D721Med (cell line): ENCODE data around the gene ARHGAP26.

ENCODE experiments used
- DNase-seq: peaks from one replicate; pipeline ENCODE4 v3.0.0; 2011; ENCODE audit warnings: low spot score; ENCODE audit not compliant: insufficient read length
- FAIRE-seq: peaks from 2 replicates; lab custom pipeline; 2011; peaks lifted over from hg19 to GRCh38; lab: Jason Lieb, UNC
- TF ChIP-seq, protein P1 (sequence below): IDR thresholded peaks from 2 replicates; pipeline ENCODE4 v1.5.1; 2012; ENCODE audit warnings: mild to moderate bottlenecking, control low read depth; ENCODE audit not compliant: insufficient read depth; ENCODE audit errors: missing control alignments

ARHGAP26 gene

GRCh38 chr5:142797420-142797819, 27.2 kb downstream of the ARHGAP26 start:
- DNase-seq (no peak), FAIRE-seq (no peak)
- TF ChIP-seq, protein P1, sequence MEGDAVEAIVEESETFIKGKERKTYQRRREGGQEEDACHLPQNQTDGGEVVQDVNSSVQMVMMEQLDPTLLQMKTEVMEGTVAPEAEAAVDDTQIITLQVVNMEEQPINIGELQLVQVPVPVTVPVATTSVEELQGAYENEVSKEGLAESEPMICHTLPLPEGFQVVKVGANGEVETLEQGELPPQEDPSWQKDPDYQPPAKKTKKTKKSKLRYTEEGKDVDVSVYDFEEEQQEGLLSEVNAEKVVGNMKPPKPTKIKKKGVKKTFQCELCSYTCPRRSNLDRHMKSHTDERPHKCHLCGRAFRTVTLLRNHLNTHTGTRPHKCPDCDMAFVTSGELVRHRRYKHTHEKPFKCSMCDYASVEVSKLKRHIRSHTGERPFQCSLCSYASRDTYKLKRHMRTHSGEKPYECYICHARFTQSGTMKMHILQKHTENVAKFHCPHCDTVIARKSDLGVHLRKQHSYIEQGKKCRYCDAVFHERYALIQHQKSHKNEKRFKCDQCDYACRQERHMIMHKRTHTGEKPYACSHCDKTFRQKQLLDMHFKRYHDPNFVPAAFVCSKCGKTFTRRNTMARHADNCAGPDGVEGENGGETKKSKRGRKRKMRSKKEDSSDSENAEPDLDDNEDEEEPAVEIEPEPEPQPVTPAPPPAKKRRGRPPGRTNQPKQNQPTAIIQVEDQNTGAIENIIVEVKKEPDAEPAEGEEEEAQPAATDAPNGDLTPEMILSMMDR, result no peak

- DNase-seq (no peak), FAIRE-seq (no peak)
- TF ChIP-seq, protein P1, result no peak
Measured at GRCh38 chr5:142798099-142798770, 28.1 kb downstream of the ARHGAP26 start.

GRCh38 chr5:142800776-142801494, 30.8 kb downstream of the ARHGAP26 start:
- DNase-seq (no peak), FAIRE-seq (no peak)
- TF ChIP-seq, protein P1, result no peak

GRCh38 chr5:142801495-142801871, 31.3 kb downstream of the ARHGAP26 start:
- FAIRE-seq, result no peak
- no peak for DNase-seq
- TF ChIP-seq, protein P1, result no peak

DNA sequence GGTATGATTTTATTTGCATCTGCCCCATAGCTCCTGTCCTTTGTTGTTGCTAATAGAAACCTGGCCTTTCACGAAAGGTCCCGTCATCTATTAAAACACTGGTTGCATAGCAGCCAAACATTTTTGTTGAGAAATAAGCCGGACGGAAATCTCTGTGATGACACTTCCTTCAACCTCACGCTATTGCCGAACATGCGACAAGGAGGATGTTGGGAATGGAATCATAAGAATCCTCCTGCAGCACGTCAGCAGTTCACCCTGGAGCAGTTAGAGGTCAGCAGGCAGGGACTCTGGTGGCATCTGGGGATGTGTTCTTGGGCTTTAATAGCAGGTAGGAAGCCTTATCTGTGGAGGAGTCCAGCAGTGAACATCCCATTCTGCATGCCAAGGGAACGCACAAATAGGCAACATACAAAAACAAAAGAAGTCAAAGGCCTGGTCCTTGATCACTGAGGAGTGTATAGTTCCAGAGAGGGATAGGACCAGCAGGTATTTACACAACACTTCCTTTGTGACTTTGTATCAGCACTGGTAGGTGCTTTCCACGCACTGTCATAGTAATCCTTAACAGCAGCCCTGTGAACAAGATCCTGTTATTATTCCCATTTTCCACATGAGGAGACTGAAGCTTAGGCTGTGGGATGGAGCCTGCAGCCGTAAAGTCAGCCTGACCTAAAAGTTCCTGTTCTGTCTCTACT, 33.4 kb downstream of the ARHGAP26 start:
- FAIRE-seq (no peak), DNase-seq (no peak)
- TF ChIP-seq, protein P1, result no peak

DNA sequence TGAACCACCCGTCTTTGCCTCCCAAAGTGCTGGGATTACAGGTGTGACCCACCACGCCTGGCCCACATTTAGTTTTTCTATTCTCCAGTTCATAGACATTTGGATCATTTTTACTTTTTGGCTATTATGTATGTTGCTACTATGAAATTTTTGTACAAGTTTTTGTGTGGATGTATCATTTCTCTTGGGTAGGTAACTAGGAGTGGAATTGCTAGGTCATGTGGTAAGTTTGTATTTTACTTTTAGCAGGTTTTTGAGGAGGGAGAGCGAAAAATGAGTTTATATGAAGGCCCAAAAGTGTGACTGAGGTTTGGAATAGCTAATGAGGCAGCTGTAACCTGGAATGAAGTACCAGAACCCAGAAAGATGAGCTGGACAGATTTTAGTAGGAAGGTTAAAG, 35.2 kb downstream of the ARHGAP26 start:
- DNase-seq (no peak), FAIRE-seq (no peak)
- TF ChIP-seq, protein P1, result no peak
